Smooth muscle cell (in vitro differentiated cells): ENCODE measurements around the gene APLF. TPM values are rescaled to one million over a fixed set of nuclear protein-coding genes. Genes with fewer than 3 reads are reported as not detected.

ENCODE experiments used
- DNase-seq: peaks from one replicate; lab custom pipeline; 2025; ENCODE audit not compliant: unreplicated experiment; lab: John Stamatoyannopoulos, UW
- H2AFZ ChIP-seq: fragments of 200-600 bp; sonication (generic); 2 replicates; pipeline ENCODE4 v1.6.0; 2016; ENCODE audit warnings: antibody characterized with exemption, low read depth, mild to moderate bottlenecking
- H3F3A ChIP-seq: fragments of 200-600 bp; sonication (generic); 2 replicates; pipeline ENCODE4 v1.6.0; 2017; ENCODE audit warnings: antibody characterized with exemption, low read depth
- H3K27ac ChIP-seq: fragments of 200-600 bp; sonication (generic); 2 replicates; pipeline ENCODE4 v1.5.1; 2016; ENCODE audit warnings: low read depth, mild to moderate bottlenecking
- H3K27me3 ChIP-seq: fragments of 200-600 bp; sonication (generic); 2 replicates; pipeline ENCODE4 v1.6.1; 2016; ENCODE audit warnings: low read depth, mild to moderate bottlenecking
- H3K36me3 ChIP-seq: fragments of 200-600 bp; sonication (generic); 2 replicates; pipeline ENCODE4 v1.5.1; 2016; ENCODE audit warnings: low read depth
- H3K4me1 ChIP-seq: fragments of 200-600 bp; sonication (generic); 2 replicates; pipeline ENCODE4 v1.5.1; 2016; ENCODE audit warnings: low read depth
- H3K4me2 ChIP-seq: fragments of 200-600 bp; sonication (generic); 2 replicates; pipeline ENCODE4 v1.6.0; 2016; ENCODE audit warnings: mild to moderate bottlenecking
- H3K4me3 ChIP-seq: fragments of 200-600 bp; sonication (generic); 2 replicates; pipeline ENCODE4 v1.5.1; 2016; ENCODE audit warnings: mild to moderate bottlenecking
- H3K79me2 ChIP-seq: fragments of 200-600 bp; sonication (generic); 2 replicates; pipeline ENCODE4 v1.6.0; 2016; ENCODE audit warnings: low read depth, mild to moderate bottlenecking
- H3K9ac ChIP-seq: fragments of 200-600 bp; sonication (generic); 2 replicates; pipeline ENCODE4 v1.6.0; 2016; ENCODE audit warnings: low read depth
- H3K9me3 ChIP-seq: fragments of 200-600 bp; sonication (generic); replicated peaks from 2 replicates; pipeline ENCODE4 v1.5.1; 2016; ENCODE audit warnings: low read depth
- H4K20me1 ChIP-seq: fragments of 200-600 bp; sonication (generic); 2 replicates; pipeline ENCODE4 v1.6.0; 2016; ENCODE audit warnings: low read depth
- WGBS: methylation state at CpG from one replicate; pipeline ENCODE4 v1.1.7; 2016; ENCODE audit warnings: low lambda C conversion rate; 5-methylcytosine and 5-hydroxymethylcytosine counted together
- polyA plus RNA-seq: library from polyadenylated mRNA; unstranded; fragments of >200 nt; fragmentation: Nextera tagmentation; extraction: Ambion mirVana; gene quantifications from 2 replicates; pipeline ENCODE4 v1.2.1, GENCODE V29; 2016
- total RNA-seq: library from RNA; depleted of rRNA; stranded (reverse); fragments of >200 nt; gene quantifications from 2 replicates; pipeline ENCODE4 v1.2.3, GENCODE V29; 2014
- TF ChIP-seq, protein P1 (sequence below): fragments of 200-600 bp; sonication (generic); IDR thresholded peaks from 2 replicates; pipeline ENCODE4 v1.5.1; 2017; ENCODE audit warnings: borderline replicate concordance, mild to moderate bottlenecking, antibody characterized with exemption; ENCODE audit not compliant: insufficient read depth, poor library complexity, severe bottlenecking

Gene APLF
- total and polyA plus RNA-seq, 2 experiments from 2014 or later, result 3.4 to 8.0 TPM

DNA sequence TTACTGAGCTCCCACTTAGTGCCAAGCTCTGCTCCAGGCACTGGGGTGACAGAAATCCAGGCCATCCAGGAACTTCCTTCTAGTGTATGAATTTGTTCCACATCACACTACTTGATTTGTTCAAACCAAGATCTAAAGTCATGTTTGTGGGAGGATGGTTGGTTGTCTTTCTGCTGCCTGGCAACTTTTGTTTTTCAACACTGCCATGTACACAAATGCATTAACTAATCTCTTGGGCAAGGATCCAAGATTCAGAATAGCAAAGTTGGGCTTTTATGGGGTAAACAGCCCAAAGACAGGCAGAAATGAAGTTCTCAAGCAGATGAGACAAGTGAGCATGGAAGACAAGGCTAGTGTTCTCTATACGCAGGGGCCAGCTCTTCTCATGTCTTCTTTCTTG, 122.6 kb downstream of the APLF start:
- no peaks in the 10 kb centered on the region for H3K9me3 ChIP-seq
- H3K27me3 ChIP-seq, result no peaks in the 10 kb centered on the region
- H3K4me2 ChIP-seq, result no peak overlapping the region
- no peak overlapping the region for H3K27ac ChIP-seq
- no peaks in the 10 kb centered on the region for H3F3A ChIP-seq
- H3K79me2 ChIP-seq, result no peaks in the 10 kb centered on the region
- no peak overlapping the region for H3K4me3 ChIP-seq
- no peak overlapping the region for H3K9ac ChIP-seq
- H4K20me1 ChIP-seq, result no peaks in the 10 kb centered on the region
- DNase-seq, result no peak
- TF ChIP-seq, protein P1, sequence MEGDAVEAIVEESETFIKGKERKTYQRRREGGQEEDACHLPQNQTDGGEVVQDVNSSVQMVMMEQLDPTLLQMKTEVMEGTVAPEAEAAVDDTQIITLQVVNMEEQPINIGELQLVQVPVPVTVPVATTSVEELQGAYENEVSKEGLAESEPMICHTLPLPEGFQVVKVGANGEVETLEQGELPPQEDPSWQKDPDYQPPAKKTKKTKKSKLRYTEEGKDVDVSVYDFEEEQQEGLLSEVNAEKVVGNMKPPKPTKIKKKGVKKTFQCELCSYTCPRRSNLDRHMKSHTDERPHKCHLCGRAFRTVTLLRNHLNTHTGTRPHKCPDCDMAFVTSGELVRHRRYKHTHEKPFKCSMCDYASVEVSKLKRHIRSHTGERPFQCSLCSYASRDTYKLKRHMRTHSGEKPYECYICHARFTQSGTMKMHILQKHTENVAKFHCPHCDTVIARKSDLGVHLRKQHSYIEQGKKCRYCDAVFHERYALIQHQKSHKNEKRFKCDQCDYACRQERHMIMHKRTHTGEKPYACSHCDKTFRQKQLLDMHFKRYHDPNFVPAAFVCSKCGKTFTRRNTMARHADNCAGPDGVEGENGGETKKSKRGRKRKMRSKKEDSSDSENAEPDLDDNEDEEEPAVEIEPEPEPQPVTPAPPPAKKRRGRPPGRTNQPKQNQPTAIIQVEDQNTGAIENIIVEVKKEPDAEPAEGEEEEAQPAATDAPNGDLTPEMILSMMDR, result no peak
- WGBS, result 93% methylated on average over 1 of the region's 1 CpG
- H3K4me1 ChIP-seq, result no peaks in the 10 kb centered on the region
- H3K36me3 ChIP-seq, result no peaks in the 10 kb centered on the region
- H2AFZ ChIP-seq, result no peak overlapping the region

DNA sequence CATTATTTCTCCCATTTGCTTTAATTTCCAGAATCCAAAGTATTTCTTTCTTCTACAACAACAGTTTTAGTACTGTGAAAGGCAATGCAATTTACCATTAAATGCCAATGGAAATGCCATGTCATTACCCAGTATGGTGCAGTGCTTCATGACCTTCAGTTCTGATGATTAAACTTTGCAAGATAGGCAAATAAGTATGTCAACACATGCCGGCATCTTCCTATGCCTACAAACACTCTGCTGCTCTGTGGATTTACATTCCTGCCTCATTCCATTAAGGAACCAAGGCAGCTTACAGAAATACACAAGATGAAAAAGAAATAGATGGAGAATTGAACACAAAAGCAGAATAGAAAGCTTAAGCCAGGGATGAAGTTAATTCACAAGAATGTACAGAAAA, 123.3 kb downstream of the APLF start:
- H4K20me1 ChIP-seq, result no peaks in the 10 kb centered on the region
- H3K79me2 ChIP-seq, result no peaks in the 10 kb centered on the region
- no peaks in the 10 kb centered on the region for H3K9me3 ChIP-seq
- H3K4me1 ChIP-seq, result no peaks in the 10 kb centered on the region
- no peak overlapping the region for H3K4me2 ChIP-seq
- 45% methylated on average over 1 of the region's 1 CpG for WGBS
- H2AFZ ChIP-seq, result no peak overlapping the region
- H3F3A ChIP-seq, result no peaks in the 10 kb centered on the region
- DNase-seq, result no peak
- H3K4me3 ChIP-seq, result no peak overlapping the region
- no peak overlapping the region for H3K27ac ChIP-seq
- no peak overlapping the region for H3K9ac ChIP-seq
- TF ChIP-seq, protein P1, result no peak
- no peaks in the 10 kb centered on the region for H3K27me3 ChIP-seq
- no peaks in the 10 kb centered on the region for H3K36me3 ChIP-seq

DNA sequence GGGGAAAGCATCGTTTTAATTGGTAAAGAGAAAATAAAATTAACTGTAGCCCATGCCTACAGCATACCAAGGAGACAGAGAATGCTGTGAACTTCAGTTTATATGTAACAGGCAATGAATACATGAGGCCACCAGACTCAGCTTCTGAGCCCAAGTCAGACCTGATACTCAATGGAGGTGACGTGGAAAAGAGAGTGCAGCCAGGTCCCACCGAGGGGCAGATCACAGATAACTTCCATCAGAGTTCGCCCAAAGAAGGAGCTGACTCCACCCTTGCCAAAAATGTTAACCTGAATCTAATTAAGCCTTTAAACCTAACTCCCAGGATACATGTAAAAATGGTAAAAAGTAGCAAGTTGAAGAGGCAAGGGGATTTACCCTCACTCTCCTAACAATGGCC, 123.8 kb downstream of the APLF start:
- Histone ChIP-seq H3K4me3 (no peak overlapping the region), H3K27ac (no peak overlapping the region), H3K9me3 (no peaks in the 10 kb centered on the region), H3K27me3 (no peaks in the 10 kb centered on the region), H3K9ac (no peak overlapping the region), H3K4me2 (no peak overlapping the region), H3F3A (no peaks in the 10 kb centered on the region), H3K79me2 (no peaks in the 10 kb centered on the region), H4K20me1 (no peaks in the 10 kb centered on the region), H2AFZ (no peak overlapping the region), H3K36me3 (no peaks in the 10 kb centered on the region), H3K4me1 (no peaks in the 10 kb centered on the region)
- DNase-seq, result no peak
- WGBS, result 92% methylated on average over 4 of the region's 4 CpGs
- TF ChIP-seq, protein P1, result no peak

DNA sequence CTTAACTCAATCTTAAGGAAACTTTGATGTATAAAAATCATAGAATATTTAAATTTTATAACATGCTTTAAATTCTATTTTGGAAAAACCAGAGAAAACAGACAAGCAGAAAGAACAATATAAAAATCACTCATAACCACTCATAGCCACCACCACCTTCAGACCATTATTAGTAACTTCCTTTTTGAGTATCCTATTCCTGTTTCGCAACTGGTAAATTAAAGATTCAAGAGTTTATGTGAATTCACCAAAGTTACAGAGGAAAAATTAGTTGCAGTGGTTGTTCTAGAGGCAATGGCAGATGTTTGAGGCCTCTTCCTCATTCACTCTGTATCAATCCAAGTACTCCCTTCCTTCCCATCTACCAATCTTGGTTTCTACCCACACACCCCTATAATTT, 126.7 kb downstream of the APLF start:
- H3K79me2 ChIP-seq, result no peaks in the 10 kb centered on the region
- no peak overlapping the region for H3K27ac ChIP-seq
- H4K20me1 ChIP-seq, result no peaks in the 10 kb centered on the region
- no peaks in the 10 kb centered on the region for H3K4me1 ChIP-seq
- TF ChIP-seq, protein P1, result no peak
- H3K9me3 ChIP-seq, result no peaks in the 10 kb centered on the region
- DNase-seq, result no peak
- H3K27me3 ChIP-seq, result no peaks in the 10 kb centered on the region
- WGBS, result 100% methylated on average over 1 of the region's 1 CpG
- no peak overlapping the region for H3K4me3 ChIP-seq
- H3K4me2 ChIP-seq, result no peak overlapping the region
- no peaks in the 10 kb centered on the region for H3F3A ChIP-seq
- no peak overlapping the region for H2AFZ ChIP-seq
- no peak overlapping the region for H3K9ac ChIP-seq
- no peaks in the 10 kb centered on the region for H3K36me3 ChIP-seq
